ENCODE results near the gene PITX3. TPM values are rescaled to one million over a fixed set of nuclear protein-coding genes. Genes with fewer than 3 reads are reported as not detected.

The PITX3 gene
- total RNA-seq, 2 experiments from 2014 or later, result not detected

Other genes starting within 250 kb of the PITX3 start
- 10 to 100 TPM; 27.8 to 30.5 TPM for gene ARMH3, start 185.3 kb downstream of the PITX3 start, total RNA-seq
- gene HPS6, start 176.2 kb downstream of the PITX3 start, total RNA-seq, result 10 to 100 TPM; 23.8 to 25.8 TPM
- gene LDB1, start 121.1 kb downstream of the PITX3 start, total RNA-seq, result 100 to 1,000 TPM; 115 to 117 TPM
- 10 to 100 TPM; 46.4 to 47.4 TPM for gene PPRC1, start 108.5 kb downstream of the PITX3 start, total RNA-seq
- 10 to 100 TPM; 73.8 to 78.3 TPM for gene NOLC1, start 89.1 kb downstream of the PITX3 start, total RNA-seq
- under 1 TPM in 1 of 2 experiments, not detected in 1; 0.22 TPM for gene ELOVL3, start 15.2 kb downstream of the PITX3 start, total RNA-seq
- gene GBF1, start 4.0 kb upstream of the PITX3 start, total RNA-seq, result 10 to 100 TPM; 40.1 to 40.6 TPM
- gene NFKB2, start 154.2 kb upstream of the PITX3 start, total RNA-seq, result 100 to 1,000 TPM; 103 to 104 TPM
- 1 to 10 TPM; 3.6 to 4.3 TPM for gene PSD, start 177.3 kb upstream of the PITX3 start, total RNA-seq
- 10 to 100 TPM; 11.7 to 16.3 TPM for gene FBXL15, start 179.3 kb upstream of the PITX3 start, total RNA-seq
- gene CUEDC2, start 191.1 kb upstream of the PITX3 start, total RNA-seq, result 10 to 100 TPM; 68.6 to 70.3 TPM
- gene C10orf95, start 210.0 kb upstream of the PITX3 start, total RNA-seq, result under 1 TPM; 0.28 to 0.54 TPM

Data from activated naive CD8-positive, alpha-beta T cell treated with anti-CD3 and anti-CD28 coated beads, Interleukin-2, amount 10 ng/mL, durations not matched to agents 7 days and 5 days (primary cell).